CD1c-positive myeloid dendritic cell (primary cell): ENCODE results near the gene VAV2.

Experiments used
- DNase-seq: peaks from one replicate; pipeline ENCODE4 v3.0.0-alpha.2; 2016; ENCODE audit errors: extremely low spot score

The VAV2 gene

GRCh38 chr9:133979921-133980863 lies 11.9 kb downstream of the VAV2 start:
- DNase-seq, result no peak

GRCh38 chr9:133979273-133979920 lies 12.7 kb downstream of the VAV2 start:
- DNase-seq, result no peak

GRCh38 chr9:133978899-133979272 lies 13.2 kb downstream of the VAV2 start:
- DNase-seq, result no peak

GRCh38 chr9:133978226-133978898 lies 13.8 kb downstream of the VAV2 start:
- DNase-seq, result no peak

GRCh38 chr9:133977421-133978201 lies 14.5 kb downstream of the VAV2 start:
- DNase-seq, result no peak

GRCh38 chr9:133976887-133977286 lies 15.2 kb downstream of the VAV2 start:
- no peak for DNase-seq

- DNase-seq, result no peak
These were observed 15.8 kb downstream of the VAV2 start for GRCh38 chr9:133976191-133976861.

- DNase-seq, result no peak
These were observed 16.6 kb downstream of the VAV2 start for GRCh38 chr9:133975511-133975910.

GRCh38 chr9:133974631-133975341 lies 17.3 kb downstream of the VAV2 start:
- DNase-seq, result no peak

GRCh38 chr9:133973791-133974630 lies 18.1 kb downstream of the VAV2 start:
- DNase-seq, result no peak

- DNase-seq, result peak; percentile 10
These were observed 18.9 kb downstream of the VAV2 start for GRCh38 chr9:133973111-133973790.

- DNase-seq, result no peak
These were observed 19.9 kb downstream of the VAV2 start for GRCh38 chr9:133971981-133972941.

GRCh38 chr9:133971121-133971951 lies 20.8 kb downstream of the VAV2 start:
- DNase-seq, result no peak

GRCh38 chr9:133970581-133971058 lies 21.5 kb downstream of the VAV2 start:
- no peak for DNase-seq

- DNase-seq, result no peak
These were observed 22.2 kb downstream of the VAV2 start for GRCh38 chr9:133969681-133970580.
